ENCODE measurements around the gene HOXA6.

Gene HOXA6

GRCh38 chr7:27156916-27157701, 9.5 kb upstream of the HOXA6 start:
- H3K4me1 ChIP-seq (ENCODE audit: insufficient read depth, low read length) = peaks cover 32% of the 10 kb centered on the region

GRCh38 chr7:27156508-27156898, 8.9 kb upstream of the HOXA6 start, which contains the start of gene HOXA7:
Gene HOXA7, minus strand, starts transcription at chr7:27156675. Its CDS starts 130 bp downstream, at chr7:27156545.
- Histone ChIP-seq H3K4me3 (ENCODE audit: low read depth in 1 of 2, low read length in 2 of 2) (peak within 1 kb of the TSS; percentile 82 to 96), H3K27me3 (ENCODE audit: control insufficient read depth in 1 of 2, insufficient read depth in 2 of 2, low read length in 2 of 2) (peaks cover 0 to 19% of the 10 kb centered on the region in 2 donors), H3K9ac (ENCODE audit: low read length) (peak within 1 kb of the TSS; percentile 49), H3K9me3 (ENCODE audit: low read length) (no peaks in the 10 kb centered on the region), H3K4me1 (ENCODE audit: insufficient read depth, low read length) (peaks cover 32% of the 10 kb centered on the region), H3K36me3 (ENCODE audit: insufficient read depth, low read length) (no peaks in the 10 kb centered on the region), H3K27ac (ENCODE audit: low read depth, low read length) (peak within 1 kb of the TSS; percentile 98)

More at GRCh38 chr7:27156916-27157701, 9.5 kb upstream of the HOXA6 start:
- Histone ChIP-seq H3K36me3 (ENCODE audit: insufficient read depth, low read length) (no peaks in the 10 kb centered on the region), H3K4me3 (ENCODE audit: low read depth in 1 of 2, low read length in 2 of 2) (peak overlapping the region; percentile 82 to 96), H3K9me3 (ENCODE audit: low read length) (no peaks in the 10 kb centered on the region), H3K27ac (ENCODE audit: low read depth, low read length) (peak overlapping the region; percentile 98), H3K27me3 (ENCODE audit: control insufficient read depth in 1 of 2, insufficient read depth in 2 of 2, low read length in 2 of 2) (peaks cover 0 to 19% of the 10 kb centered on the region in 2 donors), H3K9ac (ENCODE audit: low read length) (no peak overlapping the region)

- no peaks in the 10 kb centered on the region for H3K36me3 ChIP-seq (ENCODE audit: insufficient read depth, low read length)
- peak overlapping the region; percentile 98 for H3K27ac ChIP-seq (ENCODE audit: low read depth, low read length)
- peaks cover 0 to 19% of the 10 kb centered on the region in 2 donors for H3K27me3 ChIP-seq (ENCODE audit: control insufficient read depth in 1 of 2, insufficient read depth in 2 of 2, low read length in 2 of 2)
- H3K4me1 ChIP-seq (ENCODE audit: insufficient read depth, low read length) = peaks cover 32% of the 10 kb centered on the region
- peak overlapping the region; percentile 82 to 96 for H3K4me3 ChIP-seq (ENCODE audit: low read depth in 1 of 2, low read length in 2 of 2)
- H3K9me3 ChIP-seq (ENCODE audit: low read length) = no peaks in the 10 kb centered on the region
- peak overlapping the region; percentile 49 for H3K9ac ChIP-seq (ENCODE audit: low read length)
Measured at GRCh38 chr7:27155816-27156507, 8.4 kb upstream of the HOXA6 start.

- peaks cover 0 to 22% of the 10 kb centered on the region in 2 donors for H3K27me3 ChIP-seq (ENCODE audit: control insufficient read depth in 1 of 2, insufficient read depth in 2 of 2, low read length in 2 of 2)
- peak overlapping the region; percentile 82 to 96 for H3K4me3 ChIP-seq (ENCODE audit: low read depth in 1 of 2, low read length in 2 of 2)
- H3K9ac ChIP-seq (ENCODE audit: low read length) = peak overlapping the region; percentile 49
- H3K36me3 ChIP-seq (ENCODE audit: insufficient read depth, low read length) = no peaks in the 10 kb centered on the region
- H3K27ac ChIP-seq (ENCODE audit: low read depth, low read length) = peak overlapping the region; percentile 98
- peaks cover 33% of the 10 kb centered on the region for H3K4me1 ChIP-seq (ENCODE audit: insufficient read depth, low read length)
- no peaks in the 10 kb centered on the region for H3K9me3 ChIP-seq (ENCODE audit: low read length)
Measured at GRCh38 chr7:27154901-27155815, 7.6 kb upstream of the HOXA6 start.

GRCh38 chr7:27154369-27154768, 6.8 kb upstream of the HOXA6 start:
- Histone ChIP-seq H3K9me3 (ENCODE audit: low read length) (no peaks in the 10 kb centered on the region), H3K27ac (ENCODE audit: low read depth, low read length) (no peak overlapping the region), H3K9ac (ENCODE audit: low read length) (peak overlapping the region; percentile 13), H3K27me3 (ENCODE audit: control insufficient read depth in 1 of 2, insufficient read depth in 2 of 2, low read length in 2 of 2) (peaks cover 0 to 24% of the 10 kb centered on the region in 2 donors), H3K4me1 (ENCODE audit: insufficient read depth, low read length) (peaks cover 38% of the 10 kb centered on the region), H3K4me3 (ENCODE audit: low read depth in 1 of 2, low read length in 2 of 2) (peak overlapping the region in 1 of 2 donors; percentile 96), H3K36me3 (ENCODE audit: insufficient read depth, low read length) (no peaks in the 10 kb centered on the region)

- H3K27me3 ChIP-seq (ENCODE audit: control insufficient read depth in 1 of 2, insufficient read depth in 2 of 2, low read length in 2 of 2) = peaks cover 0 to 24% of the 10 kb centered on the region in 2 donors
- no peaks in the 10 kb centered on the region for H3K9me3 ChIP-seq (ENCODE audit: low read length)
- no peaks in the 10 kb centered on the region for H3K36me3 ChIP-seq (ENCODE audit: insufficient read depth, low read length)
- peak overlapping the region; percentile 32 for H3K27ac ChIP-seq (ENCODE audit: low read depth, low read length)
- peaks cover 44% of the 10 kb centered on the region for H3K4me1 ChIP-seq (ENCODE audit: insufficient read depth, low read length)
- no peak overlapping the region for H3K4me3 ChIP-seq (ENCODE audit: low read depth in 1 of 2, low read length in 2 of 2)
- no peak overlapping the region for H3K9ac ChIP-seq (ENCODE audit: low read length)
Measured at GRCh38 chr7:27153526-27153925, 6.0 kb upstream of the HOXA6 start.

- H3K27ac ChIP-seq (ENCODE audit: low read depth, low read length) = peak overlapping the region; percentile 86
- peaks cover 44% of the 10 kb centered on the region for H3K4me1 ChIP-seq (ENCODE audit: insufficient read depth, low read length)
- H3K36me3 ChIP-seq (ENCODE audit: insufficient read depth, low read length) = no peaks in the 10 kb centered on the region
- H3K9ac ChIP-seq (ENCODE audit: low read length) = peak overlapping the region; percentile 80
- peaks cover 0 to 24% of the 10 kb centered on the region in 2 donors for H3K27me3 ChIP-seq (ENCODE audit: control insufficient read depth in 1 of 2, insufficient read depth in 2 of 2, low read length in 2 of 2)
- no peaks in the 10 kb centered on the region for H3K9me3 ChIP-seq (ENCODE audit: low read length)
- H3K4me3 ChIP-seq (ENCODE audit: low read depth in 1 of 2, low read length in 2 of 2) = peak overlapping the region; percentile 85 to 92
Measured at GRCh38 chr7:27152816-27153442, 5.4 kb upstream of the HOXA6 start.

- peak within 1 kb of the TSS; percentile 85 to 92 for H3K4me3 ChIP-seq (ENCODE audit: low read depth in 1 of 2, low read length in 2 of 2)
- H3K36me3 ChIP-seq (ENCODE audit: insufficient read depth, low read length) = no peaks in the 10 kb centered on the region
- H3K4me1 ChIP-seq (ENCODE audit: insufficient read depth, low read length) = peaks cover 45% of the 10 kb centered on the region
- peaks cover 0 to 24% of the 10 kb centered on the region in 2 donors for H3K27me3 ChIP-seq (ENCODE audit: control insufficient read depth in 1 of 2, insufficient read depth in 2 of 2, low read length in 2 of 2)
- no peaks in the 10 kb centered on the region for H3K9me3 ChIP-seq (ENCODE audit: low read length)
- peak within 1 kb of the TSS; percentile 80 for H3K9ac ChIP-seq (ENCODE audit: low read length)
- H3K27ac ChIP-seq (ENCODE audit: low read depth, low read length) = peak within 1 kb of the TSS; percentile 95
Measured at GRCh38 chr7:27151931-27152815, 4.6 kb upstream of the HOXA6 start, which contains the start of gene HOXA3. Gene HOXA3, minus strand, starts transcription at chr7:27152583. Its CDS starts 41,943 bp downstream, at chr7:27110640.

GRCh38 chr7:27151341-27151930, 3.9 kb upstream of the HOXA6 start:
- Histone ChIP-seq H3K4me1 (ENCODE audit: insufficient read depth, low read length) (peaks cover 48% of the 10 kb centered on the region), H3K9ac (ENCODE audit: low read length) (peak overlapping the region; percentile 80), H3K27ac (ENCODE audit: low read depth, low read length) (peak overlapping the region; percentile 95), H3K27me3 (ENCODE audit: control insufficient read depth in 1 of 2, insufficient read depth in 2 of 2, low read length in 2 of 2) (peaks cover 0 to 24% of the 10 kb centered on the region in 2 donors), H3K4me3 (ENCODE audit: low read depth in 1 of 2, low read length in 2 of 2) (peak overlapping the region; percentile 85 to 92), H3K9me3 (ENCODE audit: low read length) (no peaks in the 10 kb centered on the region), H3K36me3 (ENCODE audit: insufficient read depth, low read length) (no peaks in the 10 kb centered on the region)
